CD14-positive monocyte (primary cell): ENCODE data around the gene B4GALT1. TPM values are rescaled to one million over a fixed set of nuclear protein-coding genes. Genes with fewer than 3 reads are reported as not detected.

Source experiments
- DNase-seq, 3 donors: peaks; one replicate each; pipeline ENCODE4 v3.0.0-alpha.2; 2011 to 2022
- H2AFZ ChIP-seq: 2 replicates; pipeline ENCODE4 v1.6.0; 2012; ENCODE audit warnings: mild to moderate bottlenecking, low read depth, low read length, inconsistent platforms; ENCODE audit not compliant: insufficient read depth, poor library complexity, severe bottlenecking
- H3K27ac ChIP-seq, 2 donors: 1 replicate in 1 of 2; 2 replicates in 1 of 2; pipeline ENCODE4 v1.5.1; 2012 to 2013; ENCODE audit warnings: low read length in 2 of 2, control low read depth in 1 of 2, inconsistent platforms in 1 of 2, low read depth in 1 of 2, mild to moderate bottlenecking in 1 of 2
- H3K27me3 ChIP-seq, 2 donors: one replicate each; pipeline versions ENCODE4 v1.6.0 to v1.6.1; 2011 to 2013; ENCODE audit warnings: low read length in 2 of 2; ENCODE audit not compliant: control insufficient read depth in 2 of 2, insufficient read depth in 2 of 2
- H3K36me3 ChIP-seq, 2 donors: replicated peaks in 1 of 2; 1 replicate in 1 of 2; 2 replicates in 1 of 2; pipeline versions ENCODE4 v1.5.1 to v1.6.1; 2012 to 2013; ENCODE audit warnings: low read length in 2 of 2, control low read depth in 1 of 2, inconsistent platforms in 1 of 2, mild to moderate bottlenecking in 1 of 2; ENCODE audit not compliant: insufficient read depth in 2 of 2, control insufficient read depth in 1 of 2
- H3K4me1 ChIP-seq, 2 donors: 1 replicate in 1 of 2; 2 replicates in 1 of 2; pipeline versions ENCODE4 v1.5.1 to v1.6.1; 2012 to 2013; ENCODE audit warnings: low read length in 2 of 2, control low read depth in 1 of 2, inconsistent platforms in 1 of 2, mild to moderate bottlenecking in 1 of 2, moderate library complexity in 1 of 2; ENCODE audit not compliant: insufficient read depth in 2 of 2, control insufficient read depth in 1 of 2
- H3K4me2 ChIP-seq: replicated peaks from 2 replicates; pipeline ENCODE3; 2012; ENCODE audit warnings: low read length, moderate library complexity, mild to moderate bottlenecking; ENCODE audit not compliant: poor library complexity, severe bottlenecking; ENCODE audit errors: extremely low read depth
- H3K4me3 ChIP-seq, 3 experiments: fragments of 200-600 bp in 1 of 3; sonication (generic) in 1 of 3; replicated peaks in 1 of 3; 1 replicate in 2 of 3; 2 replicates in 1 of 3; pipeline ENCODE4 v1.5.1; 2011 to 2013; ENCODE audit warnings: low read length in 3 of 3, mild to moderate bottlenecking in 3 of 3, control low read depth in 2 of 3, low read depth in 2 of 3, inconsistent platforms in 1 of 3, moderate library complexity in 1 of 3
- H3K79me2 ChIP-seq: 2 replicates; pipeline ENCODE4 v1.6.0; 2012; ENCODE audit warnings: mild to moderate bottlenecking, control low read depth, inconsistent platforms, low read length, moderate library complexity; ENCODE audit not compliant: insufficient read depth
- H3K9ac ChIP-seq: 2 replicates; pipeline ENCODE4 v1.6.0; 2017; ENCODE audit warnings: low read length, mild to moderate bottlenecking; ENCODE audit not compliant: insufficient read depth, poor library complexity, severe bottlenecking
- H3K9me3 ChIP-seq, 2 donors: replicated peaks in 1 of 2; 1 replicate in 1 of 2; 2 replicates in 1 of 2; pipeline versions ENCODE4 v1.5.1 to v1.6.1; 2012 to 2013; ENCODE audit warnings: low read length in 2 of 2, control low read depth in 1 of 2; ENCODE audit not compliant: control insufficient read depth in 1 of 2, insufficient read depth in 1 of 2
- H4K20me1 ChIP-seq: 2 replicates; pipeline ENCODE4 v1.6.0; 2012; ENCODE audit warnings: mild to moderate bottlenecking, low read length, control low read depth, moderate library complexity; ENCODE audit not compliant: insufficient read depth
- H3K27ac Mint-ChIP-seq, 7 donors: one replicate each; pipeline ENCODE4 v1.8.0; 2020; ENCODE audit warnings: mild to moderate bottlenecking in 7 of 7, mixed read lengths in 7 of 7, moderate library complexity in 6 of 7, inconsistent platforms in 2 of 7
- H3K27me3 Mint-ChIP-seq, 3 donors: one replicate each; pipeline ENCODE4 v1.8.0; 2021 to 2022; ENCODE audit warnings: low read depth in 3 of 3, mild to moderate bottlenecking in 3 of 3, mixed read lengths in 3 of 3, moderate library complexity in 3 of 3, inconsistent platforms in 1 of 3
- H3K36me3 Mint-ChIP-seq, 2 donors: one replicate each; pipeline ENCODE4 v1.8.0; 2020; ENCODE audit warnings: mixed read lengths in 2 of 2, inconsistent platforms in 1 of 2, mild to moderate bottlenecking in 1 of 2
- H3K4me1 Mint-ChIP-seq: one replicate; pipeline ENCODE4 v1.8.0; 2020; ENCODE audit warnings: mild to moderate bottlenecking, mixed read lengths
- H3K4me3 Mint-ChIP-seq, 2 donors: one replicate each; pipeline ENCODE4 v1.8.0; 2020; ENCODE audit warnings: mild to moderate bottlenecking in 2 of 2, mixed read lengths in 2 of 2, moderate library complexity in 1 of 2
- H3K9me3 Mint-ChIP-seq, 7 donors: one replicate each; pipeline ENCODE4 v1.8.0; 2020 to 2022; ENCODE audit warnings: mixed read lengths in 7 of 7, mild to moderate bottlenecking in 6 of 7, moderate library complexity in 6 of 7, inconsistent platforms in 2 of 7
- CTCF ChIP-seq: fragments of 200-600 bp; IDR thresholded peaks from one replicate; pipeline ENCODE4 v1.8.0; 2022; ENCODE audit warnings: antibody characterized with exemption, mild to moderate bottlenecking
- WGBS: methylation state at CpG from one replicate; pipeline ENCODE4 v1.1.5; 2013; ENCODE audit warnings: missing lambda C conversion rate; ENCODE audit not compliant: insufficient coverage; 5-methylcytosine and 5-hydroxymethylcytosine counted together
- intact Hi-C, 2 donors: fragments of 100-400 bp; cut with micrococcal nuclease; formaldehyde crosslinking; loops; one replicate each; pipeline versions ENCODE4 v1.15.0 to v1.15.1; 2023
- polyA plus RNA-seq, 3 donors: library from polyadenylated mRNA; depleted of rRNA in 1 of 3; unstranded in 2 of 3; stranded (reverse) in 1 of 3; fragments of 300-500 nt in 2 of 3; fragments of >200 nt in 1 of 3; fragmentation: Illumina TruSeq in 2 of 3; gene quantifications; 1 replicate in 2 of 3; 2 replicates in 1 of 3; pipeline ENCODE4 v1.2.3, GENCODE V29; 2012 to 2021

Gene B4GALT1
- polyA plus RNA-seq, 3 donors = 27.6 to 53.7 (median 38.6) TPM

GRCh38 chr9:33154371-33154770 lies 12.8 kb downstream of the B4GALT1 start:
- peaks cover 0 to 5% (median 0%) of the 10 kb centered on the region in 3 donors for H3K27me3 Mint-ChIP-seq
- Histone ChIP-seq H3K79me2 (peaks cover 92% of the 10 kb centered on the region), H3K27me3 (no peaks in the 10 kb centered on the region), H3K4me2 (peak overlapping the region; percentile 61), H4K20me1 (peaks cover 89% of the 10 kb centered on the region), H3K9ac (no peak overlapping the region), H2AFZ (no peak overlapping the region), H3K27ac (peak overlapping the region; percentile 34 to 99), H3K36me3 (no peaks in the 10 kb centered on the region), H3K4me1 (peaks cover 76 to 90% of the 10 kb centered on the region in 2 donors), H3K9me3 (no peaks in the 10 kb centered on the region), H3K4me3 (peak overlapping the region in 1 of 3 experiments; percentile 95)
- H3K27ac Mint-ChIP-seq = peak overlapping the region; percentile 68 to 99 (median 95)
- peaks cover 13 to 17% of the 10 kb centered on the region in 2 donors for H3K36me3 Mint-ChIP-seq
- peaks cover 89% of the 10 kb centered on the region for H3K4me1 Mint-ChIP-seq
- no CpG with 5 or more reads among the region's 3 CpGs for WGBS
- H3K4me3 Mint-ChIP-seq = peak overlapping the region in 1 of 2 donors; percentile 81
- no peaks in the 10 kb centered on the region for H3K9me3 Mint-ChIP-seq
- no peak for TF ChIP-seq CTCF
- DNase-seq = no peak
- intact Hi-C loops = no loop called here

GRCh38 chr9:33153666-33154065 lies 13.5 kb downstream of the B4GALT1 start:
- H3K9me3 Mint-ChIP-seq = no peaks in the 10 kb centered on the region
- Histone ChIP-seq H3K4me2 (peak overlapping the region; percentile 61), H3K9ac (no peak overlapping the region), H3K9me3 (no peaks in the 10 kb centered on the region), H3K79me2 (peaks cover 97% of the 10 kb centered on the region), H4K20me1 (peaks cover 94% of the 10 kb centered on the region), H3K27me3 (no peaks in the 10 kb centered on the region), H3K27ac (peak overlapping the region; percentile 8 to 99), H3K36me3 (no peaks in the 10 kb centered on the region), H2AFZ (no peak overlapping the region), H3K4me1 (peaks cover 71 to 85% of the 10 kb centered on the region in 2 donors), H3K4me3 (peak overlapping the region in 2 of 3 experiments; percentile 19 to 95)
- intact Hi-C loops = no loop called here
- no peak for TF ChIP-seq CTCF
- peak overlapping the region; percentile 27 to 81 for H3K4me3 Mint-ChIP-seq
- no peak for DNase-seq
- peak overlapping the region; percentile 88 to 99 (median 91) for H3K27ac Mint-ChIP-seq
- peaks cover 13 to 15% of the 10 kb centered on the region in 2 donors for H3K36me3 Mint-ChIP-seq
- peaks cover 86% of the 10 kb centered on the region for H3K4me1 Mint-ChIP-seq
- peaks cover 0 to 5% (median 0%) of the 10 kb centered on the region in 3 donors for H3K27me3 Mint-ChIP-seq
- WGBS = no CpG with 5 or more reads among the region's 5 CpGs
